Limb (tissue), 2 donors: Measurements from ENCODE around the gene GAPDHS.

Experiments used
- DNase-seq, 2 donors: peaks; one replicate each; pipeline ENCODE4 v3.0.0-alpha.2; 2016; ENCODE audit errors: extremely low spot score in 2 of 2

The GAPDHS gene

DNA sequence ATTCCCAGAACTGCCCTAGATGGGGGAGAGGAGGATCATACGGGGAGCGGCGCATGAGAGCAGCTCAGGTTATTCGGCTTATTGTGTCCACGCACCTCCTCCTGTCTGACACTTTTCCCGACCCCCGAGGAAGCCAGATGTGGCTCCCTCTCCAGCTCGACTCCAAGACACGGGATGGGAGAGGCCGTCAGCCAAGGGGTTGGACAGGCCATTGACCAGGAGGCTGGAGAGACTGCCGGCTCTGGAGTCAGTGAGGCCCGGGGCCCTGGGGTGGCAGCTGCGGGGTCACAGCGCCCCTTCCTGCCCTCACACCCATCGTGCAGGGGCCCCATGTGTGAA lies 22.7 kb upstream of the GAPDHS start:
- no peak for DNase-seq

DNA sequence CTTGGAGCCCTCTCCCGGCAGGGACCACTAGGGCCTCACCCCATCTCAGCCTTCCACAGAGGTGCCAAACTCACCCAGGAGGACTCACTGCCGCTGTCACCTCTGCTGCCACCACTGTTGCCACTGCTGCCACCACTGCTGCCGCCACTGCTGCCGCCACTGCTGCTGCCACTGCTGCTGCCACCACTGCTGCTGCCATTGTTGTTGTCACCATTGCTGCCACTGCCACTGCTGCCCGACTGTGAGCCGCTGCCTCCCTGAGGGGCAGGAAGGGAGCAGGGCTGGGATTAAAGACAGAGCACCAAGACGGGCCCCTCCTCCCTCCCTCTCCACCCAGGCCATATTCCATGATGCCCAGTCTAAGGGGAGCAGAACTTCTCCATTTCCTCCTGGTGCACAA lies 21.9 kb upstream of the GAPDHS start:
- no peak for DNase-seq

DNA sequence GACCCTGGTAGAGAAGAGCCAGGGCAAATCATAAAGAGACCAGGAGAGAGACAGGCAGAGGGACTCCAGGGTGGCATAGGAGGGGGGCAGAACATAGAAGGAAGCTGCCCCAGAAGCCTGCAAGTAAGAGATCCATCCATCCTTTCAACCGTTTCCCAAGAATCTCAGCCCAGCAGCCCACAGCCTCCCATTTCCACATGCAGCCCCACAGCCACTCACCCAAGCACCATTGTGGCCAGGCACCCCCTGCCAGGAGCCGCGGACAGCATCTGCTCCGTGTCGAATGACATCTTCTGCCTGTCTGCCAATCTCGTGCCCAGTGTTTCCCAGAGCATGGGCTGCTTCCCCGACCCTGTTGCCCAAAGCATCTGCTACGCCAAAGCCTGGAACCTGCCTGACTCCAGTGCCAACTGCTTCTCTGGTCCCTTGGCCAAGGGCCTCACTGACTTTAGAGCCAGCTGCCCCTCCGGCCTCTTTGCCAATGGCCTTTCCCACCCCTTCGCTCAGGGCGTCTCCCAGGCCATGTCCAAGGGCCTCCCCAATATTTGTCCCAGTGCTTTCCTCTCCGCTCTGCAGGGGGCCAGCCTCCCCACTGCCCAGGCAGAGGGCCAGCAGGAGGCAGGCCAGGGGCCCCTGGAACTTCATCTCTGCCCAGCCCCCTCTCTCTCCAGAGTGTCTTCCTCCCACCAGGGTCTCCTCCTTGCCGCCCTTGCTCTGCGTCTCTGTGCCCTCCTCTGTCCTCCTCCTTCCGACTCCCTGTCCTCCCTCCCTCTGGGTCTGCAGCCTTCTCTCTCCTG lies 20.2 kb upstream of the GAPDHS start:
- no peak for DNase-seq

DNA sequence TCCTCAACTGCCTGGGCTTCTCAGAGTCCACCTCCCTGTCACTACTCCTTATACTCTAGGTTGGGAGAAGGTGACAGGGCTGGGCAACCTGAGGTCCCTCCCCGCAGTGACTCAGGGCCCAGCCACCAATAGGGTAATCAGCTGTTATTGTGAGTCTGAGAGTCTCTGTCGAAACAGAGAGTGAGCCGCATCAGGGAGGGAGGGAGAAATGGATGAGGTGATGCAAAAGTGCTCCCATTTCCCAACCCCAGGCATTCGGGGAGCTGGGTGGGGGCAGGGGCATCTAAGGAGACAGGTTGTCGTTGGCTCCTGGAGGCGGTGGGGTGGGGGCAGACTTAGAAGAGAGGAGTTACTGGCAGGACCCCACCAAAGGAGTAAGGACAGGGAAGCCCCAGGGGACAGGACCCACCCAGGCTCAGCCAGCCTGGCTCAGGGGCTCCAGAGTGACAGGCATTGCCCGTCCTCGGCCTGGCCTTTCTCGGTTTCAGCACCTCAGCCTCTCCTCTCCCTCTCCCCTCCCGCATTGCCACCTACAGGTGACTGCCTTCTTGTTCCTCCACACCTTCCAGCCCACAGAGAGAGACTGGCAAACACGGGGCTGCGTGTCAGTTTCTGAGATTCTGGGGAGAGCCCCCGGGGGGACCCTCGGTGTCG lies 19.5 kb upstream of the GAPDHS start, which contains the start of gene DMKN:
Gene DMKN, minus strand, starts transcription at position 22 of the 654 bp plus-strand sequence. CDS start 174 bp downstream, outside the sequence.
- no peak for DNase-seq

DNA sequence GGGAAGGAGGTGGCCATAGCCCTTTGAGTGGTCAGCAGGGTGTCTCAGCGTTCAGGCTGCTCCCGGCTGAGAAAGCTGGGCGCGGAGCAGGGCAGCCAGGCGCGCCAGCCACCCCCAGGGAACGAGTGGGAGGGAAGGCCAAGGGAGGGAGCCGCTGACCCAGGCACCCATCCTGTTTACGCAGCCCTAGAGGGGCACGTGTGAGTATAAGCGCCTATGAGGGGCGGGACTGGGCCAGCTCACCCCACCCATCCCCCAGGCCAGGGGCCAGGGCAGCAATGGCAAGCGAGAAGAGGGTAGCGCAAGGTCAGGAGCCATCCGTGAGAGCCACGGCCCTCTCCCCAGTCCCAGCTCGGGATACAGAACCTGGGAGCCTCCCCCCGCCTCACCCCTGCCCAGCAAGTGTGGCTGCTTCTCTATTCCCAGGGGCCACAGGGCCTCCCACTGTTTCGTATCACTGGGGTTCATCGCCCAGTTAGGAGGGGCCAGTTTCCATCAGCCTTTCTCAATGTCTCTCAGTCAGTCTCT lies 18.9 kb upstream of the GAPDHS start:
- DNase-seq, result no peak

DNA sequence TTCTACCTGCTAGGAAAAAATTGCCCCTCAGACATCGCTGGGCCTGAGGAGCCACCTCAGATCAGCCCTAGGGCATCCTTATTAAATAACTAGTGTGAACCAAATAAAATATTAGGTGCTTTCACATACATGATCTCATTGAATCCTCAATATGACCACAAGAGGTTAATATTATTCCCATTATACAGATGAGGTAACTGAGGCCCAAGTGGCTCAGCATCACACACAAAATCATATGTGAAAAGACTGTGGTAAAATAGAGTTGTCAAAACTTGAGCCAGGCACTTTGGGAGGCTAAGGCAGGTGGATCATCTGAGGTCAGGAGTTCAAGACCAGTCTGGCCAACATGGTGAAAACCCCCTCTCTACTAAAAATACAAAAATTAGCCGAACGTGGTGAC lies 16.9 kb upstream of the GAPDHS start:
- DNase-seq, result no peak

DNA sequence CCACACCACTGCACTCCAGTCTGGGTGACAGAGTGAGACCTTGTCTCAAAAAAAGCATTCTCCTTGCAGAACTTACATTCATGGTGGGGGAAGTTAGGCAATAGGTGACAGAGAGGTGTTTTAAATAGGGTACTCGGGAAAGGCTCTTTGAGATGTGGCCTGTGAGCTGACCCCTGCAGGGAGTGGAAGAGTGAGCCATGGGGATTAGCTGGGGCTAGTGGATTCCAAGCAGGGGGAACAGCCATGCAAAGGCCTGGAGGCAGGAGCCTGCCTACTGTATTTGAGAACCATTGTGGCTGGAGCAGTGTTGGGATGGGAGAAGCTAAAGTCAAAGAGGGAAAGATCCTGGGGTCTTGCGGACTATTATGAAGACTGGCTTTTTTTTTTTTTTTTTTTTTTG lies 15.9 kb upstream of the GAPDHS start:
- DNase-seq, result no peak

DNA sequence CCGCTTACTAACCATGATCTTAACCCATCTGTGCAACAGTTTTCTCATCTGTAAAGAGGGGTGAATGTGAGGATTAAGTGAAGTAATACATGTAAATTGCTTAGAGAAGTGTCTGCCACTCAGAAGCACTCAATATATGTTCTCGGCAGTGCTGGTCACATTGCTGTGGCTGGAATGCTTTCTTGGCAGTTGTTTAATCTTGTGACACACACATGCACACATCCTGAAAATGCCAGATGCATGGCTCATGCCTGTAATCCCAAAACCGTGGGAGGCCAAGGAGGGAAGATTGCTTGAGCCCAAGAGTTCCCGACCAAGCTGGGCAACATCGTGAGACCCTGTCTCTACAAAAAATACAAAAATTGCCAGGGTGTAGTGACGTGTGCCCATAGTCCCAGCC lies 14.9 kb upstream of the GAPDHS start:
- no peak for DNase-seq

DNA sequence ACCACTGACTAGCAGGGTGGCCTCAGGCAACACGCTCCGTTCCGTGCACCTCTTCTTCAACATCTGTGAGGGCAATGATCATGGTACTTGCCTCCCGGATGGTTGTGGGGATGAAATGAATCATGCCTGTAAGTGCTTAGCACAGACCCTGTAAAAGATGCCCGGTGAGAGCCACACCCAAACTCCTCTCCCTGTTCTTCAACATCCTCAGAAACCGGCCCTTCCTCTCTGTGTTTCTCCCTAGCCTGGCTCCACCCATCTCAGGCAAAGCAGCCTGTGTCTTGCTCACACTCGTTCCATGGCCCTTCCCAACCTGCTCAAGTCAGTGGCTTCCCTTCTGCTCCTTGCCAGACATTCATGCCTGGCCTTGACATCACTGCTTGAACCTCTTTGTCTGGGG lies 14.0 kb upstream of the GAPDHS start:
- DNase-seq, result no peak

DNA sequence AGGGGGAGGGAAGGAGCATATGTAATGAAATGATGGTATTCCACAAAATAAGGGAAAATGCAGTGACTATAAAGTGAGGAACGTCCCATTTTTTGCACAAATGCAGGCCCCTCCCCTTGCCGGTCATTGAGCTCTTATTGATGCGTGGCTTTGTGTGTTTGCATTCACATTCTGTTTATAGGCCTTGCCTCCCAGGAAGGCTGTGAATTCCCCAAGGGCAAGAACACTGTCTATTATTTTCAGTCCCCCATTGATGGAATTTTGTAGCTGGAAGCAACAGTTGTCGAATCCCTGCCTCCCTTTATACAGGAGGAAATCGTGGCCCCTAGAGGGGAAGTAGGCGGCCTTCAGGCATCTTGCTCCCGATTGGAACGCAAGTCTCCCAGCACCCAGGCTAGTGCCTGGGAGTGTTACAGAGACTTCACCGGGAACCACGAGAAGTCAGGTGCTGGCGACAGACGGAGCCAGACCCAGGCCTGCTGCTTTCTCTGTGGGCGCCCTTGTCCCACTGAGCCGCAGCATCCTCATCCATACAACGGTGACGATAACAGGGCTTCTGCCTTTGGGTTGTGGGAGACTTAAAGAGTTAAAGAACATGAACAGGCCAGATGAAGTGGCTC lies 12.0 kb upstream of the GAPDHS start:
- no peak for DNase-seq

DNA sequence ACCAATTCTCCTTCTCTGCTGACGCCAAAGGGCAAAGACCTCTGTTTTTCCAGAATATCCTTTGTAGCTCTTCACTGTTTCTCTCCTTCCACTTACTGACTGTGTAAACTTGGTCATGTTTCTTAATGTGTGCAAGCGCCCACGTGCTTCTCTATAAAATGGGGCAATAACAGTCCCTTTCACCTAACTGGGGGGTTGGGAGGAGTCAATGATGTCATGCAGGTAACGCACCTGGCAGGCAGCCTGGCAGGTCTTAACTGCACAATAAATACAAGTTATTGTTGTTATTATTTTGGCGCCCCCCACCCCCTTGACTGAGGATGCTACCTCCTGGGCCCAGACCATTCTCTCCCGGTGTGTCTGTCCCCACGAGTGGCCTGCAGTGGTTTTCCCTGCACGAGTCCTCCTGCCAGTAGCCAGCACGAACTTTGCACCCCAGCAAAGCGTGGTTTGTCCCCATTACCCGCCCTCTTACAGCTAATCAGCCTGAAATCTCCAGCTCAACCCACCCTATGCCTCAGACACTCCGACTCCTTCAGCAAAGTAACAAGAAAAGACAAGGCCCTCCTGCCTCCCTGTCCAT lies 10.4 kb upstream of the GAPDHS start:
- DNase-seq, result no peak

DNA sequence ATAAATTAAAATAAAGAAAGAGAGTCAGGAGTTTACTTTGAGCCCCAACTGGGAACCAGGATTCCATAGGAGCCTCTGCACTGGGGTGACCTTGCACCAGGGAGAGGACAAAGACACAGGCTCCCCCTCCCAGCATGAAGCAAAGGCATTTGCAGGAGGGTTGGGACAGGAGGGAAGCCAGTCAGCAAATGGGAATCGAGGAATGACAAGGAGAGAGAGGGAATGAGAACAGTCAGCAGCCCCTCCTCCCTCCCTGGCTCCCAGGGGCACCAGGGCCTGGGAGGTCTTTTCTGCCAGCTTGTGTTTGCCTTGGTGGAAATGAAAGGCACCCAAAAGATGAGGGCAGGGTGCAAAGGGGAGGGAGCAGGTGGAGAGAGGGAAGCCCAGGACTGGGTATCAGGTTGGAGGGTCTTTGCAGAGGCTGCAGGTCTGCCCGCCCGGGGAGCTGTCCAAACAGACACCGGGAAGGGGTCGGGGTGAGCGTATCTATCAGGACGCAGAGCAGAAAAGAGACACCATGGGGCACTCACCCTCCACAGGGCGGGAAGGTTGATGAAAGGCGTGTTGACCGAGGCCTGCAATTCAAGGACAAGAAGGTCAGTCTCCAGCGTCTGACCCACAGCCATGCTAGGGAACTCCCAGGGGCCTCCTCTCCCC lies 8.9 kb upstream of the GAPDHS start:
- no peak for DNase-seq

DNA sequence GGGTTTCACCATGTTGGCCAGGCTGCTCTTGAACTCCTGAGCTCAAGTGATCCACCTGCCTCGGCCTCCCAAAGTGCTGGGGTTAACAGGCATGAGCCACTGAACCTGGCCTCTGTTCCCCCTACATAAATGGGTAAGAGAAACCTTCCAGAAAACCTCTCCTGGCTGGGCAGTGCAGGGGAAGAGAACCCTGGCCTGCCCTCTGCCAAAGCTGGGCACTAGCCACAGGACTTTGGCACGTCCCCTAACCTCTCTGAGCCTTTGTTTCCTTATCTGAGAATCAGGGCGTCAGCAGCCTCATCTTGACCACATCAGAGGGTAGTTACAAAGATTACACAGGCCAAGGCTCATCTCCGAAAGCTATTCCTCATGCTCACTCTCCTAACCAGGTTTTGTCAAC lies 7.4 kb upstream of the GAPDHS start:
- DNase-seq, result no peak

DNA sequence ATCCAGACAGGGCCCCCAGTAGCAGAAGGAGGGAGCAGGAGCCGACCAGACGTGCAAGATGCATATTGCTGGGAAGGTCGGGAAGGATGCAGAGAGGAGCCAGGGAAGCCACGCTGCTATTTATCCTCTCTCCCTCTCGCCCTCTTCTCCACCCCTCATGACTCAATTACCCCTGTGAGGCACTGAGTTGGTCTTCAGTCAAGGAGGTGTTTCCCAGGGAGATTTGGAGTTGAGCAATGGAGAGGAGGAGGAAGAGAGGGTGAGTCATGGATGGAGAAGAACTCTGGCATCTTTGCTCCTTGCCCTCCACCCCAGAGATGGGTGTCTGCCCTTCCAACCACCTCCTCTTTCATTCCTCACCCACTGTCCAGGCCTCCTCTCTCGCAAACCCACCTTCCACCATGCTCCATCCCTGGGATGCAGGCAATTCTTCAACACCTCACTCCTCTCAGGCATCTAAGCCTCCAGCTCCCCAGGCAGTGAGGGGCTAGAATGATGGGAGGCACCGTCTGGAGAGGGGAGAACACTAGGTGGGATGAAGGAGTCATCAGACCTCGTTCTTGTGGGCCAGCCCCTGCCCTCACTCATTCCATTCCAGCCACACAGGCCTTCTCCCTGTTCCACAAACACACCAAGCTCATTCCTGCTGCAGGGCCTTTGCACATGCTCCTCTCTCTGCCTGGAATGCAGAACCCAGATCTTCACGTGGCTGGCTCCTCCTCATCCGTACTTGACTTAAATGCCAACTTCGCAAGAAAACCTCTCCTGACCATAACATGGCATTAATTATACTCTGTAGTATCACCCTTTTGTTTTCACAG lies 4.8 kb upstream of the GAPDHS start, which contains the start of gene SBSN:
Gene SBSN, minus strand, starts transcription at position 94 of the 821 bp plus-strand sequence. Its CDS starts 30 bp downstream, at position 64.
- DNase-seq, result no peak

DNA sequence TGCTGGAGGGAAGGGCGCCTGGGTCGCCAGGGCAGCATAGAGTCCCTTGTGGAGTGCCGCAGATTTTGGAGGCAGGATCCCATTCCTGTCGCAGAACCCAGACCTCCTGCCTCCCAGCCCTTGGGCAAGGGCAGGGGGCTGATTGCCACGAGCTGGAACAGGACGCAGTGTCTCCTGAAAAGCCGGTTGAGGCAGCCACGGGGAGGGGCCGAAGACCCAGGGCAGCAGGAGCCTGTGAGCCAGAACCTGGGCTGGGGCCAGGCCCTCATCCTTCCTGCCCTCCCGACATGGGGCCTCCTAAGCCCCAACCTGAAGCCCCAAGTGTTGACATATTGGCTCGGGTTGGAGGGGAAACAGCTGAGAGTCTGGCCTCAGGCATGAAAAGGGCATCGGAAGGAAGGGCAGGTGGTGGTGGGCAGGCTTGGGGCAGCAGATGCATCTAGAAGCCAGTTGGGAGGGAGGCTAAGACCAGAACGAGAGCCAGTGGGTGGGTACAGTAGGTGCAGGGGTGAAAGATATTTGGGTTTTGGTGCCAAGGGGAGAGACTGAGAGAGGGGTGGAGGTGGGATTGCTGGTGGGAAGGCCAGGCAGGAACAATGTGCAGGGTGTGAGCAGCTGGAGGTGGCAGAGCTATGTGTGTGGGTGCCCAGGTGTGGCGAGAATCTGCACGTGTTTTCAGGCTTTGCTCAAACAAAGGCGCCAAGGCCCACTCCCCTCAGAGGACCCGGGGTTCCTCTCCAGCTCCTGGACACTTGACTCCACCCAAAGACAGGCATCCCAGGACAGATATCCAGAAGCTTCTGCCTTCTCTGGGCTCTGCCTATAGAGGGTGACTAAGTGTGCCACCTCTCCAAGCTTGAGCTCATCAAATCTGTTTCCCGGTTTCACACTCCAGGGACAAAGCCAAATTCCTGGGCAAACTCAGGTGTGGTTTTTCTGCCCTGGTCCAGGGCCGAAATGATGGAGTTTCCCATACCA lies 3.7 kb upstream of the GAPDHS start:
- DNase-seq, result no peak

DNA sequence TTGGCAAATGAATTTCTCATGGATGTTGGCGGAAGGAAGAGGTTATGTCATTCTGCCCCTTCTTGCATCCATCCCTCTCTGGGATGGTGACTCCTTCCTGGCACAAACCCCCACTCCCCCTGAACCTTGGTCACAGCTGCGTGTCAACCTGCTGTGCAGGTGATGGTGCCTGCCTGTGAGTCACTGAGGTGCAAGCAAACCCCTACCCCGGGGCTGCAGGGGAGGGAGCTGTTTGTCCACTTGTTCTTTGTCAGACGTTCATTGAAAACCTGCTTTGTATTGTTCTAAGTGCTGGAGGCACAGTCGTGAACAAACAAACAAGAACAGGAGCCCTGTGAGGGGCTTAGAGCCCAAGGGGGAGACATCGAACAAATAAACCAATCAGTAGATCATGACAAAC lies 2.0 kb upstream of the GAPDHS start:
- no peak for DNase-seq

DNA sequence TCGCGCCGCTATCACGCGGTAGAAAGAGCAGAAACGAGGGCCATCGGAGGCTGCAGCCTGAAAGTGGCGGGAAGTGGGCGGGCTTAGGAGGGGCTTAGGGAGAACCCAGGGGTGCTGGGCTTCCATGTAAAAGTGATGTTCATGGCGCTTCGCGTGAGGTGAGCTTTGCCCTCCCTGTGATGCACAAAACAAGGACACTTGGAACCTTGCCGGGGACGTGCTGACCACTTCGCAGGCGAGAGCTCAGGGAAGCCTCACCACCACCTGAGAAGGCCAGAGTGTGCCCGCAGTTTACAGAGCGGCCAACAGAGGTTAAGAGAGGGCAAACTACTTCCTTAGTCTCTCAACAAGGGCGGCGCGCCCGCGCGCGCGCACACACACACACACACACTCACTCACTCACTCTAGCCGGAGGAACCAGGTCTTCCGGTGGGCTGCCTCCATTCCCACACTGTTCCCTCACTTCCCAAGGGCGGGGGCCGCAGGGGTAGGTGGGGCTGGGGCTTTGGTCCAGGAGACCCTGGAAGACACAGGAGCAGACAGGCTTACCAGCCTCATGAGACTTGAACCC lies 651 bp downstream of the GAPDHS start:
- no peak for DNase-seq

DNA sequence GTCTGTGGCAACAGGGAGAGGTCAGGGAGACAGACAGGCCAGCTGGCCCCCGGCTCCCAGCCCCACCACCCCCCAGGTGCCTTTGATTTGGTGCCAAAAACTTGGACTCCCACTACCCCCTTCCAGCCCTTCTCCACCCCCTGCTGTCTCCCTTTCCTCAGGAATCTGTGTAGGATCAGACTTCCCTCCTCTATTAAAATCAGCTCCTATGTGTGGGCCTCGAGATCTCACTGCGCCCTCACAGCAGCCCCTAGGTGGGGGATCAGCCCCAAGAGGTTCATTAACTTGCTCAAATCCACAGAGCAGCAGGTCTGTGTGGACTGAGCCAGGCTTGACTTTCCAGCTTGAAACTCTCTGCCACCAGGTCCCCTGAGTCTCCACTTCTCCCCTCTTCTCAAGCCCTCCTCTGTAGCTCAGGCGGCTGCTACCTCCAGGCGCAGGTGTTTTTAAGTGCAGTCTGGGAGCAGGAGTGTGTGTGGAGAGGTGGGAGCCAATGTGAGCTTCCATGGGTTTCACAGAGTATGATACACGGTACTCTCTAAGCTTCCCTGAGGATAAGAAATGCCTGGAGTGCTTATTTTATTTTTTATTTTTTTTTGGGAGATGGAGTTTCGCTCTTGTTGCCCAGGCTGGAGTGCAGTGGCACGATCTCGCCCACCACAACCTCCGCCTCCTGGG lies 1.7 kb downstream of the GAPDHS start:
- no peak for DNase-seq

DNA sequence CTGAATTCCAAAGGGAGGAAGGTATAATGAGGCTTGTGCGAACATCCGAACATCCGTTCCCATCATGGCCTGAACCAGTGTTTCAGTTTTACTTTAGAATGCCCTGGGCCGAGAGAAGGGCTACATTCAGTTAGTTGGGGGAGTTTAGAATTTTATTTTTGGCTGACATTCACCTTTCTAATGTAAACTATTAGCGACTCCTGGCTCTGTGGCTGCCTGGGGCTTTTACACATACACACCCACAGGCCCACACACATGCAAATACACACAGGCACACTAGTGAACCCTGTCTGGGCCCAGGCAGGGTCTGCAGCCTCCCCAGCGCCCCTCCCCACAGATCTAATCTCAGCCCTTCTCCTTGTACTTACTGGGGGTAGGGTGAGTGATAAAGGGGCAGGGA lies 6.1 kb downstream of the GAPDHS start:
- DNase-seq, result no peak
